ENCODE data around the gene TMEM30B.
A peak's percentile ranks its signal among the peaks of the same experiment; 100 is the strongest.
"Not testable (repeated sequence)": the region's sequence is repeated elsewhere in the genome, so short reads cannot be mapped to it uniquely, and the experiment has no call there.

Gene TMEM30B

GRCh38 chr14:61325166-61325565, 44.0 kb upstream of the TMEM30B start:
- DNase-seq (ENCODE audit: low read depth), result no peak
- no peak overlapping the region for H3K4me3 ChIP-seq (ENCODE audit: control insufficient read depth, low read depth, low read length)
- no peak for TF ChIP-seq CTCF (IDR thresholded peaks at IDR 0.05; ENCODE audit: control insufficient read depth, insufficient read depth, low read depth, low read length, missing control alignments)

- TF ChIP-seq CTCF (IDR thresholded peaks at IDR 0.05; ENCODE audit: control insufficient read depth, insufficient read depth, low read depth, low read length, missing control alignments), result no peak
- DNase-seq (ENCODE audit: low read depth), result no peak
- no peak overlapping the region for H3K4me3 ChIP-seq (ENCODE audit: control insufficient read depth, low read depth, low read length)
Observed at GRCh38 chr14:61323970-61324369, 42.8 kb upstream of the TMEM30B start.

- no peak overlapping the region for H3K4me3 ChIP-seq (ENCODE audit: control insufficient read depth, low read depth, low read length)
- no peak for DNase-seq (ENCODE audit: low read depth)
- no peak for TF ChIP-seq CTCF (IDR thresholded peaks at IDR 0.05; ENCODE audit: control insufficient read depth, insufficient read depth, low read depth, low read length, missing control alignments)
Observed at GRCh38 chr14:61322799-61323290, 41.7 kb upstream of the TMEM30B start.

- no peak overlapping the region for H3K4me3 ChIP-seq (ENCODE audit: control insufficient read depth, low read depth, low read length)
- no peak for DNase-seq (ENCODE audit: low read depth)
- no peak for TF ChIP-seq CTCF (IDR thresholded peaks at IDR 0.05; ENCODE audit: control insufficient read depth, insufficient read depth, low read depth, low read length, missing control alignments)
Observed at GRCh38 chr14:61322011-61322798, 41.1 kb upstream of the TMEM30B start.

- peak within 1 kb of the TSS; percentile 43 for H3K4me3 ChIP-seq (ENCODE audit: control insufficient read depth, low read depth, low read length)
- no peak for DNase-seq (ENCODE audit: low read depth)
- no peak for TF ChIP-seq CTCF (IDR thresholded peaks at IDR 0.05; ENCODE audit: control insufficient read depth, insufficient read depth, low read depth, low read length, missing control alignments)
Observed at GRCh38 chr14:61321385-61322010, 40.4 kb upstream of the TMEM30B start, which contains the start of gene PRKCH. TSS of gene PRKCH (plus strand) at chr14:61321579. CDS start at chr14:61322102, 523 bp downstream.

- peak overlapping the region; percentile 35 for H3K4me3 ChIP-seq (ENCODE audit: control insufficient read depth, low read depth, low read length)
- DNase-seq (ENCODE audit: low read depth), result no peak
- no peak for TF ChIP-seq CTCF (IDR thresholded peaks at IDR 0.05; ENCODE audit: control insufficient read depth, insufficient read depth, low read depth, low read length, missing control alignments)
Observed at GRCh38 chr14:61320806-61321384, 39.8 kb upstream of the TMEM30B start.

- H3K4me3 ChIP-seq (ENCODE audit: control insufficient read depth, low read depth, low read length); DNase-seq (ENCODE audit: low read depth): not testable (repeated sequence)
Observed at GRCh38 chr14:61320170-61320569, 39.0 kb upstream of the TMEM30B start.

All from AG09309 (cell line).